EL (cell line): ENCODE measurements around the gene TRMT44.
"Not testable (repeated sequence)": the region's sequence is repeated elsewhere in the genome, so short reads cannot be mapped to it uniquely, and the experiment has no call there.

Source experiments
- DNase-seq: peaks from one replicate; pipeline ENCODE4 v3.0.0-alpha.2; 2016

TRMT44 gene

GRCh38 chr4:8470451-8471024 is 30.0 kb downstream of the TRMT44 start:
- DNase-seq, result no peak

- no peak for DNase-seq
These were observed 30.8 kb downstream of the TRMT44 start for GRCh38 chr4:8471211-8471875.

GRCh38 chr4:8472158-8472688 is 31.6 kb downstream of the TRMT44 start:
- no peak for DNase-seq

GRCh38 chr4:8472689-8473197 is 32.2 kb downstream of the TRMT44 start:
- peak; percentile 96 for DNase-seq

GRCh38 chr4:8473198-8473919 is 32.8 kb downstream of the TRMT44 start:
- DNase-seq, result peak; percentile 8

- no peak for DNase-seq
These were observed 33.5 kb downstream of the TRMT44 start for GRCh38 chr4:8473920-8474590.

GRCh38 chr4:8474856-8475255 is 34.3 kb downstream of the TRMT44 start:
- no peak for DNase-seq

GRCh38 chr4:8475751-8476575 is 35.4 kb downstream of the TRMT44 start:
- DNase-seq, result no peak

GRCh38 chr4:8477095-8477635 is 36.6 kb downstream of the TRMT44 start:
- no peak for DNase-seq

- DNase-seq, result no peak
These were observed 37.1 kb downstream of the TRMT44 start for GRCh38 chr4:8477676-8478075.

- no peak for DNase-seq
These were observed 37.8 kb downstream of the TRMT44 start for GRCh38 chr4:8478371-8478770.

- DNase-seq, result no peak
These were observed 38.5 kb downstream of the TRMT44 start for GRCh38 chr4:8478801-8479744.

- no peak for DNase-seq
These were observed 39.6 kb downstream of the TRMT44 start for GRCh38 chr4:8480221-8480620.

- DNase-seq, result not testable (repeated sequence)
These were observed 46.1 kb downstream of the TRMT44 start for GRCh38 chr4:8486643-8487042.

GRCh38 chr4:8488791-8489369 is 48.3 kb downstream of the TRMT44 start:
- DNase-seq, result no peak

GRCh38 chr4:8491478-8491877 is 50.9 kb downstream of the TRMT44 start:
- DNase-seq, result not testable (repeated sequence)

- DNase-seq, result no peak
These were observed 51.6 kb downstream of the TRMT44 start for GRCh38 chr4:8492174-8492573.

- DNase-seq, result no peak
These were observed 52.9 kb downstream of the TRMT44 start for GRCh38 chr4:8493484-8493883.

GRCh38 chr4:8494218-8494617 is 53.6 kb downstream of the TRMT44 start:
- no peak for DNase-seq

GRCh38 chr4:8494983-8495548 is 54.5 kb downstream of the TRMT44 start:
- DNase-seq, result no peak
